Transverse colon (tissue), 4 donors: ENCODE measurements around the gene DCAF6. TPM values are rescaled to one million over a fixed set of nuclear protein-coding genes. Genes with fewer than 3 reads are reported as not detected.

Source experiments
- DNase-seq: peaks from one replicate; pipeline ENCODE4 v3.0.0-alpha.2; 2019
- H3K27ac ChIP-seq, 4 donors: fragments of 200-600 bp; sonication (generic); 2 replicates each; pipeline ENCODE4 v1.5.1; 2016 to 2018; ENCODE audit warnings: inconsistent platforms in 4 of 4
- H3K27me3 ChIP-seq: fragments of 200-600 bp; sonication (generic); 2 replicates; pipeline ENCODE4 v1.5.1; 2017; ENCODE audit warnings: inconsistent platforms
- H3K36me3 ChIP-seq, 4 donors: fragments of 200-600 bp; sonication (generic); 2 replicates each; pipeline ENCODE4 v1.5.1; 2017 to 2019; ENCODE audit warnings: inconsistent platforms in 4 of 4
- H3K4me1 ChIP-seq, 4 donors: fragments of 200-600 bp; sonication (generic); 2 replicates each; pipeline ENCODE4 v1.5.1; 2017 to 2020; ENCODE audit warnings: inconsistent platforms in 4 of 4
- H3K4me3 ChIP-seq, 4 donors: fragments of 200-600 bp; sonication (generic); 1 replicate in 1 of 4; 2 replicates in 3 of 4; pipeline versions ENCODE4 v1.5.1 to v1.6.1; 2017 to 2019; ENCODE audit warnings: inconsistent platforms in 4 of 4
- H3K9me3 ChIP-seq, 2 donors: fragments of 200-600 bp; sonication (generic); 2 replicates each; pipeline ENCODE4 v1.5.1; 2017 to 2019; ENCODE audit warnings: inconsistent platforms in 2 of 2
- EP300 ChIP-seq: sonication (generic); formaldehyde crosslinking; IDR thresholded peaks from one replicate; pipeline ENCODE4 v1.6.1; 2017; ENCODE audit warnings: antibody characterized with exemption, low read depth
- POLR2A ChIP-seq: fragments of 450-650 bp; IDR thresholded peaks from one replicate; pipeline ENCODE4 v1.6.1; 2016; ENCODE audit warnings: antibody characterized with exemption, mild to moderate bottlenecking, moderate library complexity
- POLR2AphosphoS5 ChIP-seq, 3 donors: sonication (generic); formaldehyde crosslinking; IDR thresholded peaks; one replicate each; pipeline ENCODE4 v1.6.1; 2016; ENCODE audit warnings: antibody characterized with exemption in 3 of 3
- WGBS, 2 donors: methylation state at CpG; one replicate each; pipeline ENCODE4 v1.1.5; 2018; ENCODE audit warnings: low coverage in 1 of 2; 5-methylcytosine and 5-hydroxymethylcytosine counted together
- in situ Hi-C, 4 donors: fragments of 200-750 bp; cut with MboI; loops; one replicate each; pipeline versions ENCODE4 v1.15.0 to v1.15.1; 2017; ENCODE audit warnings: low sequenced_read_pairs in 3 of 4, low pct_ligation_motif_present in 1 of 4, low pct_unique_long_range_greater_than_20kb in 1 of 4
- intact Hi-C: fragments of 100-400 bp; cut with DNase I; formaldehyde crosslinking; loops from one replicate; pipeline ENCODE4 v1.15.1; 2023; ENCODE audit warnings: low total_unique reads
- total RNA-seq, 4 donors: library from RNA; depleted of rRNA; stranded (reverse); fragments of >200 nt; gene quantifications; one replicate each; pipeline ENCODE4 v1.1.0, GENCODE V29; 2016
- TF ChIP-seq, protein P1 (sequence below), 5 experiments: fragments of 200-600 bp in 3 of 5; fragments of 450-650 bp in 2 of 5; sonication (generic) in 3 of 5; IDR thresholded peaks; 1 replicate in 2 of 5; 2 replicates in 3 of 5; pipeline ENCODE4 v1.5.1; 2016 to 2017; ENCODE audit warnings: antibody characterized with exemption in 5 of 5, inconsistent platforms in 3 of 5, mild to moderate bottlenecking in 2 of 5, moderate library complexity in 1 of 5

DCAF6 gene
- total RNA-seq, 4 donors from 2014 or later: 59.5 to 173 (median 93.4) TPM

DNA sequence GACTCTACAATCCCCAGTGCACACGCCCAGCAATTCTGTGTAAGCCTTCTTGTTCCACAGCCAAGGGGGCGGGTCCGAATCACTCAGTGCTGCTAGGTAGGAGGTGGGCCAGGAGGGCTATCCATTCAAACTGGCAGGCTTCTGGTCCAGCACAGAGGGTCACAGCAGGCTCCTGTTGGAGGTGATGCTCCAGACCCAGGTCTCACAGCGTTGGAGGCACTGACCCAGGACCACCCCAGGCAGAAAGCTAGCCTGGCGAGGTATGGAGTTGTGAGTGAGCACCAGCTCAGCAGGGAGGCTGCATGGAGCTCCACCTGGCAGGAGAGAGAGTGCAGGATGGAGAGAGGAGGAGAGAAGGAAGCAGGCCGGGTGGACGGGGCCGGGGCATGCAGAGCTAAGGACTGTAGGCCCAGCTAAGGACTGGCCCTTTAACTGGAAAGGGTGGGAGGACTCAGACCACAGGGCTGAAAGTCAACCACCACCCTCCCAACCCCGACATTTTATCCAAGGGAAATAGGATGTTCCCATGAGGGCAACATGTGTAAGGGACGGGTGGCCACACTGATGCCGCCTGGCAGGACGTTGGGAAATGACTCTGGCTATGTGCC lies 161.5 kb downstream of the DCAF6 start:
- in situ Hi-C loops: no loop called here
- no peak for DNase-seq
- no peak overlapping the region for H3K4me3 ChIP-seq

DNA sequence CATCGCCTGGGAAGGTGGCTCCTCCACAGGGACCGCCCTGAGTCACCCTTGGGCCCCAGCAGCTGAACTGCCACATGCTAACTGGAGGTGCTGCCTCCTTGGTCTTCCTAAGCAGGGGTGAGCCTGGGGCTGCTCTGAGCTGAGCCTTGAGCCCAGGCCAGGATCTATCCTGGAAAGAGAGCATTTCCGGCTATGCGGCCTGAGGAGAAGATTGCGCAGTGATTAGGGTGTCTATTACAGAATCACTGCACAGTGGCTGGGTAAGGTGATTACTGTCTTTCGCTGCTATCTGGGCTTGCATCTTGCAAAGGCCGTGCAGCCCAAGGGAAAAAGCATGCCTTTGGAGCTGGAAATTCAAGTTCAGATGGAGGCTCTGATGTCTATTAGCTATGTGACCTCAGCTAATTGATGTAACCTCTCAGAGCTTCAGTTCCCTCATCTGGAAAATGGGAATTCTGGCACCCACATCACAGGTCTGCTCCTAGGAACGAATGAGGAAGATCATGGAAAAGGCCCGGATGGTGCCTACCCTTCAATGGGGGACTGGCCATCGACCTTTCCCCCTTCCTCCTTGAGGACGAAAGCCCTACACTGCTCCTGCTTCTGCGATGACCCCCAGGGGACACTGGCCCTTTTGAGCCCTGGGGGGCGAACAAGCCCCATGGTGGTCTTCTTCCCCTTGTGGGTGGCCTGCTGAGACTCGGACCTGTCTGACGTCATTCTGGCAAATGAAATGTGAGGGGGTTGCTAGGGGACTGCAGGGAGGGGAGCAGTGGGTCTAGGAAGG lies 162.2 kb downstream of the DCAF6 start:
- no peak for DNase-seq
- in situ Hi-C loops (no loop called here), intact Hi-C loops (no loop called here)

More for the DNA sequence above, 161.5 kb downstream of the DCAF6 start:
- 86 to 88% methylated on average over 4 to 12 of the region's 12 CpGs for WGBS, 2 donors
- TF ChIP-seq, protein P1, sequence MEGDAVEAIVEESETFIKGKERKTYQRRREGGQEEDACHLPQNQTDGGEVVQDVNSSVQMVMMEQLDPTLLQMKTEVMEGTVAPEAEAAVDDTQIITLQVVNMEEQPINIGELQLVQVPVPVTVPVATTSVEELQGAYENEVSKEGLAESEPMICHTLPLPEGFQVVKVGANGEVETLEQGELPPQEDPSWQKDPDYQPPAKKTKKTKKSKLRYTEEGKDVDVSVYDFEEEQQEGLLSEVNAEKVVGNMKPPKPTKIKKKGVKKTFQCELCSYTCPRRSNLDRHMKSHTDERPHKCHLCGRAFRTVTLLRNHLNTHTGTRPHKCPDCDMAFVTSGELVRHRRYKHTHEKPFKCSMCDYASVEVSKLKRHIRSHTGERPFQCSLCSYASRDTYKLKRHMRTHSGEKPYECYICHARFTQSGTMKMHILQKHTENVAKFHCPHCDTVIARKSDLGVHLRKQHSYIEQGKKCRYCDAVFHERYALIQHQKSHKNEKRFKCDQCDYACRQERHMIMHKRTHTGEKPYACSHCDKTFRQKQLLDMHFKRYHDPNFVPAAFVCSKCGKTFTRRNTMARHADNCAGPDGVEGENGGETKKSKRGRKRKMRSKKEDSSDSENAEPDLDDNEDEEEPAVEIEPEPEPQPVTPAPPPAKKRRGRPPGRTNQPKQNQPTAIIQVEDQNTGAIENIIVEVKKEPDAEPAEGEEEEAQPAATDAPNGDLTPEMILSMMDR (IDR thresholded peaks at IDR 0.05): no peak
- TF ChIP-seq EP300 (no peak), POLR2AphosphoS5 (IDR thresholded peaks at IDR 0.05) (no peak), POLR2A (no peak)
- no peaks in the 10 kb centered on the region for H3K27me3 ChIP-seq
- intact Hi-C loops: no loop called here
- peaks cover 0 to 5% (median 0%) of the 10 kb centered on the region in 4 donors for H3K4me1 ChIP-seq
- H3K9me3 ChIP-seq: no peaks in the 10 kb centered on the region
- no peak overlapping the region for H3K27ac ChIP-seq
- no peaks in the 10 kb centered on the region for H3K36me3 ChIP-seq

DNA sequence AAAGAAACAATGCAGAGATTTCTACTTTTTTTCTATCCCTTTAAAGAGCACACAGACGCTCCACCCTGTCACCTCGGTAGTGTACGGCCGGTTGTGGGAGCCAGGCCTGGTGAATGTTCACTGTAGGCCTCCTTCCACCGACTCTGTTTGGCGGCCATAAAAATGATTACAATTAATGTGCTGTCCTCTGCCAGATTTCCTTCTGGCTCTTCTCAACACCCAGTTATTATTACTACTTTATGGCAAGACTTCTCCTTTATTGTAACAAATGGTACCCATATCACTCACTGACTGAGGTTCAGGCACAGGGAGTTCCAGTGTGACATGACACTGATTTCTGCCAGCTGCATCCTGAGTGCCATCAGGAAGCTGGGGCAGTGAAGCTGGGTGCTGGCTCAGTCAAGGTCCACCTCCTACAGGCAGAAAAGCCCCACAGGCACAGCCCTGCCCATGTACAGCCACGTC lies 162.9 kb downstream of the DCAF6 start:
- no peaks in the 10 kb centered on the region for H3K36me3 ChIP-seq
- in situ Hi-C loops: no loop called here
- no peaks in the 10 kb centered on the region for H3K9me3 ChIP-seq
- intact Hi-C loops: no loop called here
- no peak overlapping the region for H3K4me3 ChIP-seq
- TF ChIP-seq POLR2AphosphoS5 (IDR thresholded peaks at IDR 0.05): peak; percentile 47 to 85 (median 61)
- TF ChIP-seq, protein P1 (IDR thresholded peaks at IDR 0.05): no peak
- no peak for DNase-seq
- peak overlapping the region in 2 of 4 donors; percentile 44 to 53 for H3K27ac ChIP-seq
- H3K27me3 ChIP-seq: no peaks in the 10 kb centered on the region
- H3K4me1 ChIP-seq: peaks cover 0 to 5% (median 0%) of the 10 kb centered on the region in 4 donors
- WGBS, 2 donors: 56 to 80% methylated on average over 7 of the region's 7 CpGs

More for the DNA sequence above, 162.2 kb downstream of the DCAF6 start:
- Histone ChIP-seq H3K27me3 (no peaks in the 10 kb centered on the region), H3K27ac (peak overlapping the region in 3 of 4 donors; percentile 17 to 53 (median 44)), H3K9me3 (no peaks in the 10 kb centered on the region), H3K4me1 (peaks cover 0 to 5% (median 0%) of the 10 kb centered on the region in 4 donors), H3K36me3 (no peaks in the 10 kb centered on the region), H3K4me3 (no peak overlapping the region)
- TF ChIP-seq, protein P1 (IDR thresholded peaks at IDR 0.05): no peak
- TF ChIP-seq POLR2AphosphoS5 (IDR thresholded peaks at IDR 0.05) (no peak), POLR2A (no peak), EP300 (no peak)
- 40 to 87% methylated on average over 2 to 15 of the region's 15 CpGs for WGBS, 2 donors

DNA sequence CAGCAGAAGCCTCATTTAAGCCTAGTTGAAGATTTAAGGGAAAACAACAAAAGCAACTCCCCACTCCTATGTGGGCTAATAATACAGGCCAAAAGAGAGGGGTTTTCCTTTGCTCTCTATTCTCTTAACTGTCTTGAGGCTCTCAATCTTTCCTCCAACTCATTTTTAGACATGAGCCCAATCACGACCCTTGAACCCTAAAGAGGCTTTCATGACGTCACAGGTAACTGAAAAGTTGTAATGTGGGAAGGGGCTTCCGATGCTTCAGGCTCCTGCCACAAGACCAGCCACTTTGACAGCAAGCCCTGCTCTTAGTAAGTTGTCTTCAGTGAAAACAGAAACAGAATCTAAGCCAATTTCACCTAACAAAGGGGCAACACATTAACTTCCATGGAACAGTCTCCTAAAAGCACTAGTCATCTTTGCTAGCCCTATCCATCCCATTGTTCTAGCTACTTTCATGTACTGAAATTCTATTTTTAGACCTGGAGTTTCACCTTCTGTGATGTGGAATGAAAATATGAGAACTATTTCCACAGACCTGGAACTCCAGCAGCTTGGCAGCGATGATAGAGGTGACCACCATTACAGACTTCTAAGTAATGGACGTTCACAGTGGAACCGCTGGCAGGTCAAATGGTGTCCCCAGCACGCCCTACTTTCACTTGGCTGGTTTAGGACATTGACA lies 164.0 kb downstream of the DCAF6 start:
- no peak for DNase-seq
- WGBS, 2 donors: 83 to 90% methylated on average over 3 to 7 of the region's 7 CpGs
- TF ChIP-seq EP300: no peak
- TF ChIP-seq, protein P1 (IDR thresholded peaks at IDR 0.05): no peak
- no peak for TF ChIP-seq POLR2AphosphoS5 (IDR thresholded peaks at IDR 0.05)
- no peak for TF ChIP-seq POLR2A
- H3K9me3 ChIP-seq: no peaks in the 10 kb centered on the region
- H3K4me1 ChIP-seq: peaks cover 0 to 5% (median 0%) of the 10 kb centered on the region in 4 donors
- intact Hi-C loops (no loop called here), in situ Hi-C loops (no loop called here)
- H3K27ac ChIP-seq: no peak overlapping the region
- H3K27me3 ChIP-seq: no peaks in the 10 kb centered on the region
- H3K4me3 ChIP-seq: no peak overlapping the region
- no peaks in the 10 kb centered on the region for H3K36me3 ChIP-seq
